ENCODE results near the gene PHLDB2. TPM values are rescaled to one million over a fixed set of nuclear protein-coding genes. Genes with fewer than 3 reads are reported as not detected.

PHLDB2 gene
- total RNA-seq, 1 donor from 2014 or later: 170 TPM

DNA sequence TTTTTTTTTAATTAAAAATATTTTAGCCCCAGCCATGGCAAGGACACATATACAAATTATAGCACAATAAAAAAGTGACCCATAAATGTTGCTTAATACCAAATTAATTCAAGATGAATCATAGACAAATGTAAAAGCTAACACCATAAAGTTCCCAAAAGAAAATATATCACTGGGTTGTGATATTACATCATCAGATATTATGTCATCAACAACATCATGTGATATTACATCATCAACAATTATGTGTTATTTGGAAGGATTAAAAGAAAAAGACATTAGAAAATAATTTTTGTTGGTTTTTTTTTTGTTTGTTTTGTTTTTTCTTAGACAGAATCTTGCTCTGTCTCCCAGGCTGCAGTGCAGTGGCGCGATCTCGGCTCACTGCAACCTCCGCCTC is 85.3 kb downstream of the PHLDB2 start:
- no peak overlapping the region for H3K27ac Mint-ChIP-seq (ENCODE audit: unreplicated experiment)

DNA sequence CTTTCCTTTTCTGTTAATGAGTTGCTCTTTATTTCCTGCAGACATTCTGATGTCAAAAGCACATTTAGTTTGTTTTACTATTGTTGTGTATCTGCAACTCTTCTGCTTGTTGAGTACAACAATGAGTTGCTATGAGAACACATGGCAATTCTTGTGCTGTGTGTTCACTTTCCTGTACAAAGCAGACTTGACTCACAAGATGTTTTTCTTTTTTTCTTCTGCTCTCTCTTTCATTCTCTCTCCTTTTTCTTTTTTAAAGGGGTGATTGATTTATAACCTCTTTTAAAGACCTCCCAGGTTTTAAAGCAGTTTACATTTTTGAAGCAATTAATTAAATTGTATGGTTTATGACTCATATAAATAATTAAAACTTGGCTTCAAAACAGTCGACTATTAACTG is 88.2 kb downstream of the PHLDB2 start:
- Histone ChIP-seq H3K79me2 (ENCODE audit: insufficient read depth, low read length) (peaks cover 2% of the 10 kb centered on the region), H3K9me3 (ENCODE audit: insufficient read depth, low read depth, low read length) (no peaks in the 10 kb centered on the region), H3K27me3 (ENCODE audit: insufficient read depth, low read length) (no peaks in the 10 kb centered on the region), H3K9ac (ENCODE audit: low read length) (no peak overlapping the region), H3K4me3 (ENCODE audit: insufficient read depth, low read depth, low read length) (no peak overlapping the region), H3K27ac (ENCODE audit: low read depth, low read length) (peak overlapping the region; percentile 29), H4K20me1 (ENCODE audit: insufficient read depth, low read length) (no peaks in the 10 kb centered on the region), H3K4me2 (ENCODE audit: low read length) (no peak overlapping the region), H3K36me3 (ENCODE audit: insufficient read depth, low read length) (peaks cover 36% of the 10 kb centered on the region), H3K4me1 (ENCODE audit: insufficient read depth, low read length) (peaks cover 3% of the 10 kb centered on the region), H2AFZ (ENCODE audit: low read depth, low read length) (no peak overlapping the region)
- TF ChIP-seq EZH2 (IDR thresholded peaks at IDR 0.05; ENCODE audit: insufficient read depth, low read length): no peak
- TF ChIP-seq, protein P1, sequence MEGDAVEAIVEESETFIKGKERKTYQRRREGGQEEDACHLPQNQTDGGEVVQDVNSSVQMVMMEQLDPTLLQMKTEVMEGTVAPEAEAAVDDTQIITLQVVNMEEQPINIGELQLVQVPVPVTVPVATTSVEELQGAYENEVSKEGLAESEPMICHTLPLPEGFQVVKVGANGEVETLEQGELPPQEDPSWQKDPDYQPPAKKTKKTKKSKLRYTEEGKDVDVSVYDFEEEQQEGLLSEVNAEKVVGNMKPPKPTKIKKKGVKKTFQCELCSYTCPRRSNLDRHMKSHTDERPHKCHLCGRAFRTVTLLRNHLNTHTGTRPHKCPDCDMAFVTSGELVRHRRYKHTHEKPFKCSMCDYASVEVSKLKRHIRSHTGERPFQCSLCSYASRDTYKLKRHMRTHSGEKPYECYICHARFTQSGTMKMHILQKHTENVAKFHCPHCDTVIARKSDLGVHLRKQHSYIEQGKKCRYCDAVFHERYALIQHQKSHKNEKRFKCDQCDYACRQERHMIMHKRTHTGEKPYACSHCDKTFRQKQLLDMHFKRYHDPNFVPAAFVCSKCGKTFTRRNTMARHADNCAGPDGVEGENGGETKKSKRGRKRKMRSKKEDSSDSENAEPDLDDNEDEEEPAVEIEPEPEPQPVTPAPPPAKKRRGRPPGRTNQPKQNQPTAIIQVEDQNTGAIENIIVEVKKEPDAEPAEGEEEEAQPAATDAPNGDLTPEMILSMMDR (IDR thresholded peaks at IDR 0.05; ENCODE audit: insufficient read depth, low read depth, low read length): no peak
- H3K27ac Mint-ChIP-seq (ENCODE audit: unreplicated experiment): peak overlapping the region; percentile 70
- peaks cover 24% of the 10 kb centered on the region for H3K36me3 Mint-ChIP-seq (ENCODE audit: low read depth, unreplicated experiment)
- H3K4me1 Mint-ChIP-seq (ENCODE audit: low read depth, unreplicated experiment): peaks cover 10% of the 10 kb centered on the region
- no peaks in the 10 kb centered on the region for H3K9me3 Mint-ChIP-seq (ENCODE audit: unreplicated experiment)
- H3K27me3 Mint-ChIP-seq (ENCODE audit: low read depth, unreplicated experiment): peaks cover 2% of the 10 kb centered on the region
- DNase-seq (ENCODE audit: low read depth): peak; percentile 79
- H3K4me3 Mint-ChIP-seq (ENCODE audit: unreplicated experiment): no peak overlapping the region
- FAIRE-seq: no peak

More for the DNA sequence above, 85.3 kb downstream of the PHLDB2 start:
- Histone ChIP-seq H3K4me2 (ENCODE audit: low read length) (no peak overlapping the region), H3K27me3 (ENCODE audit: insufficient read depth, low read length) (no peaks in the 10 kb centered on the region), H3K9ac (ENCODE audit: low read length) (no peak overlapping the region), H3K4me3 (ENCODE audit: insufficient read depth, low read depth, low read length) (no peak overlapping the region), H3K79me2 (ENCODE audit: insufficient read depth, low read length) (peaks cover 3% of the 10 kb centered on the region), H3K9me3 (ENCODE audit: insufficient read depth, low read depth, low read length) (no peaks in the 10 kb centered on the region), H3K36me3 (ENCODE audit: insufficient read depth, low read length) (peaks cover 57% of the 10 kb centered on the region), H2AFZ (ENCODE audit: low read depth, low read length) (no peak overlapping the region), H3K27ac (ENCODE audit: low read depth, low read length) (no peak overlapping the region), H3K4me1 (ENCODE audit: insufficient read depth, low read length) (peaks cover 3% of the 10 kb centered on the region), H4K20me1 (ENCODE audit: insufficient read depth, low read length) (no peaks in the 10 kb centered on the region)
- no peak for FAIRE-seq
- TF ChIP-seq, protein P1 (IDR thresholded peaks at IDR 0.05; ENCODE audit: insufficient read depth, low read depth, low read length): no peak
- no peak for TF ChIP-seq EZH2 (IDR thresholded peaks at IDR 0.05; ENCODE audit: insufficient read depth, low read length)
- no peak overlapping the region for H3K4me3 Mint-ChIP-seq (ENCODE audit: unreplicated experiment)
- DNase-seq (ENCODE audit: low read depth): no peak
- H3K4me1 Mint-ChIP-seq (ENCODE audit: low read depth, unreplicated experiment): peaks cover 10% of the 10 kb centered on the region
- peaks cover 36% of the 10 kb centered on the region for H3K36me3 Mint-ChIP-seq (ENCODE audit: low read depth, unreplicated experiment)
- H3K27me3 Mint-ChIP-seq (ENCODE audit: low read depth, unreplicated experiment): peaks cover 2% of the 10 kb centered on the region
- no peaks in the 10 kb centered on the region for H3K9me3 Mint-ChIP-seq (ENCODE audit: unreplicated experiment)

DNA sequence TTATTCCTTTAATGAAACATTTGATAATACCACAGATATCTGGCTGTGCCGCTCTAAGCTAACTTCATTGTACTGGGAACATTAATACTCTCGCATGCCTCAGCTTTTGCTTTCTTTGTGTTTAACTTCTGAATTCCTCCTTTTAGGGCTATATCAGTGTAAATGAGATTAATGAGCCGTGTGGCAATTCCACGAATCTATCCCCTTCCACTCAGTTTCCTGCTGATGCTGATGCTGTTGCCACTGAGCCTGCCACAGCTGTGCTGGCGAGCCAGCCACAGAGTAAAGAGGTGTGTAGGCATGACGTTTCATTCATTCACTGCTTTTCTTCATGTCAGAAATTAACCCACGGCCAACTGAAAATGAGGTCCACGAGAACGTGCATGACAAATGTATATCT is 89.7 kb downstream of the PHLDB2 start:
- H3K36me3 ChIP-seq (ENCODE audit: insufficient read depth, low read length): peaks cover 45% of the 10 kb centered on the region
- FAIRE-seq: no peak
- Mint-ChIP-seq H3K27me3 (ENCODE audit: low read depth, unreplicated experiment) (peaks cover 2% of the 10 kb centered on the region), H3K27ac (ENCODE audit: unreplicated experiment) (no peak overlapping the region), H3K36me3 (ENCODE audit: low read depth, unreplicated experiment) (peaks cover 24% of the 10 kb centered on the region), H3K4me3 (ENCODE audit: unreplicated experiment) (no peak overlapping the region), H3K9me3 (ENCODE audit: unreplicated experiment) (no peaks in the 10 kb centered on the region), H3K4me1 (ENCODE audit: low read depth, unreplicated experiment) (peaks cover 10% of the 10 kb centered on the region)
- H3K4me2 ChIP-seq (ENCODE audit: low read length): no peak overlapping the region
- no peak overlapping the region for H3K4me3 ChIP-seq (ENCODE audit: insufficient read depth, low read depth, low read length)
- no peak overlapping the region for H3K9ac ChIP-seq (ENCODE audit: low read length)
- H3K9me3 ChIP-seq (ENCODE audit: insufficient read depth, low read depth, low read length): no peaks in the 10 kb centered on the region
- no peaks in the 10 kb centered on the region for H3K27me3 ChIP-seq (ENCODE audit: insufficient read depth, low read length)
- DNase-seq (ENCODE audit: low read depth): no peak
- peaks cover 2% of the 10 kb centered on the region for H3K79me2 ChIP-seq (ENCODE audit: insufficient read depth, low read length)
- no peak overlapping the region for H2AFZ ChIP-seq (ENCODE audit: low read depth, low read length)
- H3K4me1 ChIP-seq (ENCODE audit: insufficient read depth, low read length): peaks cover 3% of the 10 kb centered on the region
- TF ChIP-seq, protein P1 (IDR thresholded peaks at IDR 0.05; ENCODE audit: insufficient read depth, low read depth, low read length): no peak
- TF ChIP-seq EZH2 (IDR thresholded peaks at IDR 0.05; ENCODE audit: insufficient read depth, low read length): no peak
- H3K27ac ChIP-seq (ENCODE audit: low read depth, low read length): no peak overlapping the region
- H4K20me1 ChIP-seq (ENCODE audit: insufficient read depth, low read length): no peaks in the 10 kb centered on the region
